Kasumi-1 (cell line): Measurements from ENCODE around the gene BIRC7.

Experiments
- DNase-seq, 2 experiments: peaks; one replicate each; lab custom pipeline; 2025; lab: John Stamatoyannopoulos, UW

Gene BIRC7

DNA sequence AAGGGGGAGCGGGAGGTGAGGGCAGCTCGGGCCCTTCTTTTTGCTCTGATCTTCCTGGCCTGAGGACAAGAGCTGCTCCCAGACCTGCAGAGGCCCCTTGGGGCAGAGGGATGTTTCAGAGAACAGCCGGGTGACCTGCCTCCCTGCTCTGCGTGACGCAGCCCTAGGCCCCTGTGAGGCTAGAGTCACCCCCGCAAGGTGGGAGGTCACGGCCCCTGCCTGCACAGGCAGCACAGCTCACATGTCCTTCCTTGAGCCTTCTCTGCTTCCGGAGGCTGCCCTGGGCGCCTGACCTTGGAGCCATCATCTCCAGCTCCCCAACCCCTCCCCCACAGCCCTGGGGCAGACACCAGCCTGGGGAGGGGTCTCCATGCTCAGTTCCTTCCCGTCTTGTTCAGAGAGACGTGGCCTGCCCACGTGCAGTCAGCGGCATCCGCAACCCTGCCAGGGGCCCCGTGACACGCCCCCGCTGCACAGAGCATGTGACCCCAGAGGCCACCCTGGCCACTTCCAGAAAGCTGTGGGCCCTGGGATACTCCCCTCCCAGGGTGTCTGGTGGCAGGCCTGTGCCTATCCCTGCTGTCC, at the start of gene BIRC7:
Gene BIRC7 (plus strand): TSS at position 507 of the 585 bp plus-strand sequence. CDS start 192 bp downstream, outside the sequence.
- no peak for DNase-seq

DNA sequence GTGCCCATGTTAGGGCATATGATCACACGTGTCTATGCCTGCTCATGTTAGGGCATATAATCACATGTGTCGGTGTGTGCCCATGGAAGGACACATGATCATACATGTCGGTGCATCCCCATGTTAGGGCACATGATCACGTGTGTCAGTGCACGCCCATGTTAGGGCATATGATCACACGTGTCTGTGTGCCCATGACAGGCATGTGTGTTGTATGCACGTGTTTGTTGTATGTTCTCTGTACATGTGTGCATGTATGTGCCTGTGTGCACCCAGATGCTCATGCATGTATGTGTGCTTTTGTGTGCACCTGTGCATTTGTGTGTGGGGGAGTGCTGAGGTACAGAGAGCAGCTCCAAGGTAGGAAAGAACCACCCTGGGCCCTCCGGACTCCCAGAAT, 49.6 kb upstream of the BIRC7 start:
- DNase-seq, result no peak

GRCh38 chr20:63186528-63187316, 49.0 kb upstream of the BIRC7 start:
- DNase-seq, result no peak

GRCh38 chr20:63187338-63188158, 48.2 kb upstream of the BIRC7 start:
- no peak for DNase-seq

GRCh38 chr20:63188159-63188442, 47.6 kb upstream of the BIRC7 start:
- no peak for DNase-seq

GRCh38 chr20:63188641-63189321, 46.9 kb upstream of the BIRC7 start:
- DNase-seq, result no peak

DNA sequence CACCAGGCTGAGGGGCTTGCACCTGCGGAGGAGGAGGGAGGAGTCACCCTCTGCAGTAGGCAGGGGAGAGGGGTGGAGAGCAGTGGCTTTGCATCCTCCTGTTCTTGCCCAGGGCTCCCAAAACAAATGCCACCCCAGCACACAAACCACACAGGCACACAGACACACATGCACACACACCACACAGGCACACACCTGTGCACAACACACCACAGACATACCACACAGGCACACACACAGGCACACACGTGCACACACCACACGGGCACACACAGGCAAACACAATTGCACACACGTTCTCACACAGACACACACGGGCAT, 46.4 kb upstream of the BIRC7 start:
- no peak for DNase-seq

DNA sequence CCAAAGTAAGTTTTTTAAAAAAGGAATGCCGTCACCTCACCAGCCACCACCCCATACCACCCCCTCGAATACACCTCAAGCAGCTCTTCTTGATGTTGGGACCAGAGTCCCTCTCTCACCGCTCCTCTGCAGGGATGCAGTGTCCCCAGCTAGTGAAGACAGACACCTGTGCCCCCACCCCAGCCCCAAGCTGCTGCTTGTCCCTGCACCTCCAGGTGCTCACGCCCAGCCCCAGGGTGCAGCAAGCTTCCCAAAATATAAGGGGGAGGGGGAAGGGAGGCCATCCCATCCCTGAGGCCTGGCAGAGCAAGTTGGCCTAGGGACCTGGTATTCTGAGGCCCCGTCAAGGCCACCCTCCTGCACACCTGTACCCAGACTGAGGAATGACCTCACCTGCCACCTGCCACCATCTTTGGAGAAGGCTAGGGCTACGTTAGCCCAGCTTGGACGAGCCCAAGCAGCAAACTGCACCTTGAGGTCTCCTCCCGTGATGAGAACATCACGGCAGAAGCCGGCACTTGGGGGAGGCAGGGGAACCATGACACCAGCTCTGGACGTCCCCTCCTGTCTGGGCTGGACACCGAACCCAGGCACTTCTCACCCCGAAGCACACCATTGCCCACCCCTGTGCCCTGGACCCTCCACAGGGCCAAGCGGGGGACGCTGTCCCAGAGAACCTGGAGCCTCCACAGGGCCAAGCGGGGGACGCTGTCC, 45.7 kb upstream of the BIRC7 start:
- DNase-seq, result no peak

GRCh38 chr20:63190828-63191227, 44.9 kb upstream of the BIRC7 start:
- no peak for DNase-seq

DNA sequence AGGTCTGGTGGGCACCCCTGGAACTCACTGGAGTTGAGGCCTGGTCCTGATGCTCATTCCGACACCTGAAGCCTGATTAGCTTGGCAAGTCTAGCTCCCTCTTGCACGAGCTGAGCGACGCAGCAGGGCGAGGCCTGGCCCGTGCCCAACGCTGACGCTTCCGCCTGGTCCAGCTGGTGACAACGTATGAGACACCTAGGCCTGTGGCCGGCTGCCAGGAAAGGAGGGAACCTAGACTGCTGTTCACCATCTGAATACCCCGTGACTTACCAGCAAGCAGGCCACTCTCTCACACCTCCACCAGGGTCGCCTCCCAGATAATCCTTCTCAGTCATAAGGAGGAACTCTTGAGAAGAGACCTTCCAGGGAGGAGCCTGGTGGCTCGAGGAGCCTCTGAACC, 44.3 kb upstream of the BIRC7 start:
- no peak for DNase-seq

- DNase-seq, result no peak
These were observed 43.0 kb upstream of the BIRC7 start for GRCh38 chr20:63192721-63193120.

GRCh38 chr20:63194007-63194796, 41.5 kb upstream of the BIRC7 start:
- no peak for DNase-seq

- DNase-seq, result no peak
These were observed 40.9 kb upstream of the BIRC7 start for GRCh38 chr20:63194797-63195173.

DNA sequence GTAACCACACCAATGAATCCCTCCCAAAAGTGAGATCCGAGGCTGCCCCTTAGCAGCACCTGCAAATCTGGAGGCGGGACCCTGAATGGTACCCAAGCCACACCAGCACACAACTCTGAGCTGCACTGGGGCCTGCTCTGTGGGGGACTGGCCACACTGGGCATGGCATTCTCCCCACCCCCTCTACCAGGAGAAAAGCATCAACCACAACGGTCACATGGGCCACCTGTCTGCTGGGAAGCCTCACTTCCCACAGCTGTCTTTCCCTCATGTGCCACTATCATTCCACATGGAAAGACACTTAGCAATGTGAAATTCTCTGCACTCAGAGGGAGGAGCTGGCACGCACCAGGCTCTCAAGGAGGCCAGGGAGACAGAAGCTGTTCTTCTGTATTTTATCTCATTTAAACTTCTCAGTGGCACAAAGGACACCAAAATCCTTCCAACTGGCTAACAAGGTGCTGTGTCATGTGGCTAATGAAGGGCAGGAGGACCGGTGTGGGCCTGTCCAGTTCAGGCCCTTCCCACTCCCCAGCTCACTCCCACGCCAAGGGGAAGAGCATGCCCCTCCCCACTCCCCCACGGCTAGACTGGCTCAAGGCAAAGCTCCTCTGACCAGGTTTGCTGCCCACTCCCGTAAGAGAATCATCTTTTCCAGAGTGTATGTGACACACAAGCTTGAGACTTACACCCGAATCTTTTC, 38.8 kb upstream of the BIRC7 start:
- no peak for DNase-seq

GRCh38 chr20:63198606-63199005, 37.1 kb upstream of the BIRC7 start:
- DNase-seq, result no peak

GRCh38 chr20:63202021-63202420, 33.7 kb upstream of the BIRC7 start:
- no peak for DNase-seq

- no peak for DNase-seq
These were observed 32.7 kb upstream of the BIRC7 start for GRCh38 chr20:63202811-63203526.

DNA sequence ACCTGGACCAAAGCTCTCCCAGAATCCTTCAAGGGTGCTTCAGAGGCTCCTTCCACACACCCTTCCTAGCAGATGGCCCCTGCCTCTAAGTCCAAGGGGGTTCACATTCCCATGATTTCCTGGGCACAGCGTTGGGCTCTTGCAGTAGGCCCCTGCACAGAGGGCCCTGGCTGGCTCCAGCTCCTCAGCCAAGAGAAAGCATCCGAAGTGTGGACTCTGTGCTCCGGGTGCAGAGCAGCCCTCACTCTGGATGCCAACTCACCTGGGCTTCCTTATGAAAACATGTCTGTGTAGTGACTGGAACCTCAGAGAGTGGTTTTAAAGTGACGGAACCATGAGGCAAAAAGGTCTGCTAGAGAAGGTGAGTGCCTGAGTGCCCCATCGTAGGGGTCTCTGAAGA, 31.3 kb upstream of the BIRC7 start:
- DNase-seq, result no peak

DNA sequence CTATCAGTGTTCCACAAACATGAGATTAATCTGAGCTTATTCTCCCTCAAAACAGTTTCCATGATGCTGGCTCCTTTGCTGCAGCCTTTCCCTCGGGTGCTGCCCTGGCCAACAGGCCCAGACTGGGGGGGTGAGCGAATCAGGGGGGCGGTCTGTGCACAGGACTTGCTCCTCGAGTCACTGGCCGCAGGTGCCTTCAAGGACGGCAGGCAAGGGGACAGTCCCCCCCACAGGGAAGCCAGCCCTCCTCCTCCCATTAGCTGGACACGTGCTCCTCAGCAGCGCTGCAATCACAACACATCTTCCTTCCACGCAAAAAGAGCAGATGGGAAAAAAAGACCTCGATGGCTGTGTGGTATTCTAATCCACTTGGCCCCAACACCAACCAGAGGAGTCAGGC, 29.8 kb upstream of the BIRC7 start:
- DNase-seq, result no peak

DNA sequence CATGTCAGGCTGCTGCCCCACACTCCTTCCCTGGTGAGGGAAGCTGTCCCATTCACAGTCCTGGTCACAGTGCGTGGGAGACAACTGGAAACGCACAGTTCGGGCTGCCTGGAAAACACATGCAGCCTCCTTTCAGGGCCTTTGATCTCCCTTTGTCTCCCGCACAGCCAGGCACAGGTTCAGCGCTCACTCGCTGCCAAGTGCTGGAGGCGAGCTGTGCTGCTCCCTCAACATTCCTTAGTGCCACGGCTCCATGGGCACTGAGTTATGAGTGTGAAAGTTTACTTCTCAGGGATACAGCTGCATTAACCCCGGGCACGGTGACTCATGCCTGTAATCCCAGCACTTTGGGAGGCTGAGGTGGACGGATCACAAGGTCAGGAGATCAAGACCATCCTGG, 28.8 kb upstream of the BIRC7 start:
- no peak for DNase-seq
